HepG2 (cell line): ENCODE measurements around the gene LBX1. TPM values are rescaled to one million over a fixed set of nuclear protein-coding genes. Genes with fewer than 3 reads are reported as not detected.
A peak's percentile ranks its signal among the peaks of the same experiment; 100 is the strongest.

Source experiments
- ATAC-seq: fragments of 200-7000 bp; cut with Tn5 transposase; 3 replicates; pipeline ENCODE4 v1.9.1; 2020; ENCODE audit warnings: mild to moderate bottlenecking, moderate library complexity
- BruUV-seq: library from RNA; stranded (reverse); fragments of 400-500 nt; replicated peaks from 2 replicates; lab custom pipeline; 2021; lab: Mats Ljungman, UMichigan
- CTCF ChIA-PET: fragments of 300-600 bp; formaldehyde crosslinking; extraction: SDS; loops from one replicate; lab custom pipeline; 2021; ENCODE audit warnings: low total read pairs, inconsistent platforms, low intra/inter-chr PET ratio; lab: Yijun Ruan, JAX
- POLR2A ChIA-PET: fragments of 350-600 bp; sonication (Branson Sonifier 250); formaldehyde crosslinking; loops from one replicate; lab custom pipeline; 2020; ENCODE audit warnings: antibody characterized with exemption, inconsistent platforms; lab: Yijun Ruan, JAX
- DNase-seq: peaks from one replicate; pipeline ENCODE4 v3.0.0-alpha.2; 2015; ENCODE audit warnings: low spot score
- FAIRE-seq: peaks from 3 replicates; lab custom pipeline; 2011; peaks lifted over from hg19 to GRCh38; lab: Jason Lieb, UNC
- H2AFZ ChIP-seq: one replicate; pipeline ENCODE4 v1.6.1; 2011; ENCODE audit warnings: low read length, inconsistent platforms
- H3K27ac ChIP-seq: fragments of 300-600 bp; 3 replicates; pipeline ENCODE4 v1.8.0; 2011; ENCODE audit warnings: mixed run types, mild to moderate bottlenecking, mixed read lengths, low read length, inconsistent platforms; ENCODE audit not compliant: insufficient read depth; ENCODE audit errors: extremely low read length
- H3K27me3 ChIP-seq, 2 experiments: fragments of 200-600 bp in 1 of 2; 2 replicates in 1 of 2; 3 replicates in 1 of 2; pipeline versions ENCODE4 v1.6.0 to v1.8.0; 2011; ENCODE audit warnings: low read length in 2 of 2, mild to moderate bottlenecking in 2 of 2, moderate library complexity in 2 of 2, inconsistent platforms in 1 of 2; ENCODE audit not compliant: insufficient read depth in 2 of 2, control insufficient read depth in 1 of 2
- H3K36me3 ChIP-seq, 2 experiments: fragments of 200-600 bp in 1 of 2; replicated peaks in 1 of 2; 2 replicates in 1 of 2; 3 replicates in 1 of 2; pipeline versions ENCODE4 v1.5.1 to v1.8.0; 2011; ENCODE audit warnings: low read length in 2 of 2, inconsistent platforms in 1 of 2; ENCODE audit not compliant: insufficient read depth in 2 of 2, control insufficient read depth in 1 of 2
- H3K4me1 ChIP-seq: 2 replicates; pipeline ENCODE4 v1.5.1; 2012; ENCODE audit warnings: low read length, inconsistent platforms; ENCODE audit not compliant: insufficient read depth
- H3K4me2 ChIP-seq: 2 replicates; pipeline ENCODE4 v1.6.0; 2011; ENCODE audit warnings: low read depth, low read length, inconsistent platforms
- H3K4me3 ChIP-seq, 3 experiments: fragments of 200-600 bp in 1 of 3; sonication (generic), shearing (Covaris generic) in 1 of 3; replicated peaks in 1 of 3; 2 replicates each; pipeline ENCODE4 v1.5.1; 2011 to 2016; ENCODE audit warnings: low read length in 3 of 3, inconsistent platforms in 2 of 3, low read depth in 2 of 3, mild to moderate bottlenecking in 2 of 3, control low read depth in 1 of 3, mixed read lengths in 1 of 3; ENCODE audit not compliant: insufficient read depth in 1 of 3
- H3K79me2 ChIP-seq: one replicate; pipeline ENCODE4 v1.6.1; 2011; ENCODE audit warnings: low read length, inconsistent platforms; ENCODE audit not compliant: insufficient read depth
- H3K9ac ChIP-seq: 2 replicates; pipeline ENCODE4 v1.6.0; 2011; ENCODE audit warnings: mild to moderate bottlenecking, low read depth, low read length, inconsistent platforms; ENCODE audit not compliant: insufficient read depth
- H3K9me3 ChIP-seq: 2 replicates; pipeline ENCODE4 v1.5.1; 2012; ENCODE audit warnings: mild to moderate bottlenecking, low read length
- H4K20me1 ChIP-seq: 2 replicates; pipeline ENCODE4 v1.6.0; 2011; ENCODE audit warnings: inconsistent platforms, mild to moderate bottlenecking, low read length, moderate library complexity; ENCODE audit not compliant: insufficient read depth
- CHD2 ChIP-seq: IDR thresholded peaks from 2 replicates; pipeline ENCODE4 v1.6.1; 2011; ENCODE audit warnings: low read depth, low read length, improper control_type of control experiment
- EZH2 ChIP-seq: conservative IDR thresholded peaks from 2 replicates; pipeline ENCODE4 v1.6.1; 2012; ENCODE audit warnings: mild to moderate bottlenecking, low read depth, low read length, moderate library complexity
- MYNN ChIP-seq: sonication (generic); formaldehyde crosslinking; IDR thresholded peaks from 2 replicates; pipeline ENCODE4 v1.4.0; 2020; ENCODE audit warnings: mild to moderate bottlenecking, low read depth, missing genetic modification reagents
- NR1H2 ChIP-seq: sonication (generic); formaldehyde crosslinking; IDR thresholded peaks from 2 replicates; pipeline ENCODE4 v1.8.1; 2022; ENCODE audit warnings: low read depth, missing genetic modification reagents, borderline replicate concordance
- ZNF619 ChIP-seq: sonication (generic); formaldehyde crosslinking; IDR thresholded peaks from 2 replicates; pipeline ENCODE4 v1.4.0; 2020; ENCODE audit warnings: mild to moderate bottlenecking, missing genetic modification reagents
- WGBS: methylation state at CpG from one replicate; pipeline ENCODE4 v1.1.6; 2017; ENCODE audit warnings: low lambda C conversion rate; 5-methylcytosine and 5-hydroxymethylcytosine counted together
- in situ Hi-C: cut with HindIII; loops from 2 replicates; pipeline ENCODE4 v1.10.0; 2017; ENCODE audit warnings: low pct_unique_long_range_greater_than_20kb; ENCODE audit not compliant: extremely low pct_ligation_motif_present
- intact Hi-C: fragments of 100-400 bp; cut with micrococcal nuclease; formaldehyde crosslinking; loops from one replicate; pipeline ENCODE4 v1.10.0; 2022; ENCODE audit not compliant: unreplicated experiment
- polyA plus RNA-seq, 8 experiments: library from polyadenylated mRNA; depleted of rRNA in 3 of 8; stranded (reverse) in 7 of 8; unstranded in 1 of 8; fragments of >200 nt; fragmentation: Illumina TruSeq in 4 of 8; extraction: Trizol in 4 of 8; gene quantifications; 2 replicates each; pipeline versions ENCODE4 v1.2.1 to v1.2.3, GENCODE V29; 2011 to 2016; ENCODE audit warnings: low read depth in 4 of 8, missing spikeins in 1 of 8, mixed read lengths in 1 of 8; ENCODE audit not compliant: insufficient read depth in 1 of 8
- total RNA-seq, 5 experiments: library from RNA; depleted of rRNA; stranded (reverse); fragments of >200 nt; fragmentation: Illumina TruSeq; extraction: Trizol; gene quantifications; 2 replicates each; pipeline ENCODE4 v1.2.3, GENCODE V29; 2016; ENCODE audit warnings: low read depth in 1 of 5
- TF ChIP-seq, protein P1 (sequence below): sonication (generic); formaldehyde crosslinking; IDR thresholded peaks from 2 replicates; pipeline ENCODE4 v1.4.0; 2020; ENCODE audit warnings: missing genetic modification reagents, borderline replicate concordance

The LBX1 gene
- total and polyA plus RNA-seq, 2 of the 13 experiments (the other 11 are each of a cell fraction or from before 2014, with no cell fraction given) = not detected

DNA sequence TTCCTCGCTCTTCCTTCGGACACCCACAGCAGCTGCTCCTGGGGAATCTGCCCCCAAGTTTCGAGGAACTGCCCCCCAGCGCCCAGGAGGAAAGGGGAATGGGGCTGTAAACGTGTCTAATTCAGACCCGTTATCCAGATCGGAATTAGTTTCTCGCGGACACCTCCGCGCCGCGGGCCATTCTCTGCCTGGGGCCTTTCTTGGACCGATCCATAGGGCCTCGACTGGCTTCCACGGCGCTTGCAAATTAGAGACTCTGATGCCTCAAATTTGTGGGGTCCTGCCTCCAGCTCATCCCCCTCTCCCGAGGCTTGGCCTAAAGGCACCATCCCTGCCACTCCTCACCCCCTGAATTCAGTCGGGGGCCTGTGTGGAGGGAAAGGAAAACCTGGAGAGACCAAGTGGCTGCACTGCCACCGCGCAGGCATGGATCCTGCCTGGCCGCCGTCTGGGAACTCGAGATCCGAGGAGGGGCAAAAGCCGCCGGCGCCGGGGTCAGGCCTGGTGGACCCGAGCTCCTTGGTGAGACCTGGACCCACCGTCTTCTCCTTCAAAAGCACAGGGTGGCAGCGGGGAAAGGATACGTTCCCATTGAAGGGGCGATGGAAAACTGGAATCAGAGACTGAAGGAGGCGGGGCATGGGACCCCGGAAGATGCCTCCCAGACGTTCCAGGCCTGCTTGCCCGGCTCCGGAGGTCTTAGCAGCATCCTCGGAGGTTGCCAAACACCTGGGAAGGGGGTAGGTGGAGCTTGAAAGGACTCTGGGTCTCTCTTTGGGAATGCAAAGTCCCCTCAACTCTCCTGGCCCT is 13.7 kb downstream of the LBX1 start:
- no TSS peak for BruUV-seq
- CTCF ChIA-PET = interaction anchor here (0.7 to 2.9 kb wide), 5 partner anchors 23 to 252 kb away, joined by 3 to 23 read pairs (median 4); no protein-coding TSS in a partner anchor
- FAIRE-seq = no peak

More for the DNA sequence above, 13.7 kb downstream of the LBX1 start:
- Histone ChIP-seq H3K27ac (no peak overlapping the region), H2AFZ (no peak overlapping the region), H3K27me3 (peaks cover 16 to 82% of the 10 kb centered on the region in 2 experiments; a peak in 4 of 5 replicates), H3K79me2 (no peaks in the 10 kb centered on the region), H4K20me1 (0 out of 2 replicates have a peak, but pooled peaks cover 3% of the 10 kb centered on the region), H3K9ac (no peak overlapping the region), H3K4me3 (peak overlapping the region in 1 of 3 experiments; percentile 54; a peak in 1 of 6 replicates), H3K4me2 (peak overlapping the region; percentile 66), H3K4me1 (peaks cover 36% of the 10 kb centered on the region), H3K9me3 (no peaks in the 10 kb centered on the region), H3K36me3 (no peaks in the 10 kb centered on the region)
- no peak for DNase-seq
- ATAC-seq = no peak
- 12% methylated on average over 13 of the region's 40 CpGs for WGBS
- intact Hi-C loops = loop anchor here (2.0 kb wide), 1 partner anchor 565 kb away; no protein-coding TSS in a partner anchor
- TF ChIP-seq MYNN (CRISPR knock-in tag) (no peak), CHD2 (no peak), EZH2 (0 out of 2 replicates have a peak, but pooled peaks have one; percentile 67), NR1H2 (CRISPR knock-in tag) (no peak), ZNF619 (CRISPR knock-in tag) (no peak)
- TF ChIP-seq, protein P1, sequence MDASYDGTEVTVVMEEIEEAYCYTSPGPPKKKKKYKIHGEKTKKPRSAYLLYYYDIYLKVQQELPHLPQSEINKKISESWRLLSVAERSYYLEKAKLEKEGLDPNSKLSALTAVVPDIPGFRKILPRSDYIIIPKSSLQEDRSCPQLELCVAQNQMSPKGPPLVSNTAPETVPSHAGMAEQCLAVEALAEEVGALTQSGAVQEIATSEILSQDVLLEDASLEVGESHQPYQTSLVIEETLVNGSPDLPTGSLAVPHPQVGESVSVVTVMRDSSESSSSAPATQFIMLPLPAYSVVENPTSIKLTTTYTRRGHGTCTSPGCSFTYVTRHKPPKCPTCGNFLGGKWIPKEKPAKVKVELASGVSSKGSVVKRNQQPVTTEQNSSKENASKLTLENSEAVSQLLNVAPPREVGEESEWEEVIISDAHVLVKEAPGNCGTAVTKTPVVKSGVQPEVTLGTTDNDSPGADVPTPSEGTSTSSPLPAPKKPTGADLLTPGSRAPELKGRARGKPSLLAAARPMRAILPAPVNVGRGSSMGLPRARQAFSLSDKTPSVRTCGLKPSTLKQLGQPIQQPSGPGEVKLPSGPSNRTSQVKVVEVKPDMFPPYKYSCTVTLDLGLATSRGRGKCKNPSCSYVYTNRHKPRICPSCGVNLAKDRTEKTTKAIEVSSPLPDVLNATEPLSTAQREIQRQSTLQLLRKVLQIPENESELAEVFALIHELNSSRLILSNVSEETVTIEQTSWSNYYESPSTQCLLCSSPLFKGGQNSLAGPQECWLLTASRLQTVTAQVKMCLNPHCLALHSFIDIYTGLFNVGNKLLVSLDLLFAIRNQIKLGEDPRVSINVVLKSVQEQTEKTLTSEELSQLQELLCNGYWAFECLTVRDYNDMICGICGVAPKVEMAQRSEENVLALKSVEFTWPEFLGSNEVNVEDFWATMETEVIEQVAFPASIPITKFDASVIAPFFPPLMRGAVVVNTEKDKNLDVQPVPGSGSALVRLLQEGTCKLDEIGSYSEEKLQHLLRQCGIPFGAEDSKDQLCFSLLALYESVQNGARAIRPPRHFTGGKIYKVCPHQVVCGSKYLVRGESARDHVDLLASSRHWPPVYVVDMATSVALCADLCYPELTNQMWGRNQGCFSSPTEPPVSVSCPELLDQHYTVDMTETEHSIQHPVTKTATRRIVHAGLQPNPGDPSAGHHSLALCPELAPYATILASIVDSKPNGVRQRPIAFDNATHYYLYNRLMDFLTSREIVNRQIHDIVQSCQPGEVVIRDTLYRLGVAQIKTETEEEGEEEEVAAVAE (CRISPR knock-in tag) = no peak
- in situ Hi-C loops = no loop called here
- POLR2A ChIA-PET = no interaction called here
